HG03565 (cell line): Measurements from ENCODE around the gene ZNF605.
"Not testable (repeated sequence)": the region's sequence is repeated elsewhere in the genome, so short reads cannot be mapped to it uniquely, and the experiment has no call there.

Source experiments
- ATAC-seq: cut with Tn5 transposase; IDR thresholded peaks from one replicate; pipeline ENCODE4 v1.9.1; 2021; ENCODE audit warnings: mild to moderate bottlenecking, moderate library complexity; ENCODE audit not compliant: unreplicated experiment

ZNF605 gene

GRCh38 chr12:132908145-132909029 lies 47.7 kb downstream of the ZNF605 start:
- ATAC-seq = peak; percentile 93

- not testable (repeated sequence) for ATAC-seq
These were observed 48.3 kb downstream of the ZNF605 start for GRCh38 chr12:132907789-132908144.

GRCh38 chr12:132907216-132907615 lies 48.9 kb downstream of the ZNF605 start:
- ATAC-seq = no peak

DNA sequence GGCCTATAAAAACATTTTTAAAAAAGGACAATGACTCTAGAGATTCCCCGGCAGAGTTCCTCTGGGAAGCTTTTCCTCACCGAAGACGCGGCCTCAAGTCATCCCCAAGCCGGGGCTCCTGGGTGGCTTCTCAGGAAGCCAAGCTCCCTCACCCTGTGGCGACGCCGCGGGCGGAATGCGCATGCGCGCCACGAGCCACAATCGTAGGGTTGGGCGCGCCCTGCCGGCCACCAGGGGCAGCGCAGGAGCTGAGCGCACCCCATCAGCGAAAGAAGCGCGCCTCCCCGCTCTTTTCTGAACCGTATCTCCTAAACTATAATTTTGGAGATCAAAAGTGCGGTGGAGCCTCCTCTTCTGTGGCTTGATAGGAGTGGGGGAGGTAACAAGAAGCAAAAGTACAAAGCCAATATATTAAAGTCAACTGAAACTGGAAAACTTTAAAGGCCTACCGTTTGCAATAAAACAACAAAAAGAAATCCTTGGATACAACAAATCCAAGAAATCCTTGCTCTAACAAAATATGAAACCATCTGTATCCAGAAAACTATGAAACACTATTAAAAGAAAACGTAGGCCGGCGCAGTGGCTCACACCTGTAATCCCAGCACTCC lies 51.3 kb downstream of the ZNF605 start:
- ATAC-seq = no peak

GRCh38 chr12:132899033-132899432 lies 57.1 kb downstream of the ZNF605 start:
- no peak for ATAC-seq

DNA sequence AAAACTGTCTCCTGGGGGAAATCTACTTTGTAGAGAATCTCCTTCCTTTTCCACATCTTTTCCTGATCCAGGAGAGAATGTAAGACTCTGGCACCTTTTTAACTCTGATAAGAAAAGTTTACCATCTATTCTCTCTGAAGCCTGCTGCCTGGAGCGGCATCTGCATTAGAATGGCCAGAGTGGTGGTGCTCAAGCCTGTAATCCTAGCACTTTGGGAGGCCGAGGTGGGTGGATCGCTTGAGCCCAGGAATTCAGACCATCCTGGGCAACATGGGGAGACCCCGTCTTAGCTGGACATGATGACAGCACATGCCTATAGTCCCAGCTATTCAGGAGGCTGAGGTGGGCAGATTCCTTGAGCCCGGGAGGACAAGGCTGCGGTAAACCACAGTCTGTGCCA lies 67.3 kb downstream of the ZNF605 start:
- no peak for ATAC-seq

DNA sequence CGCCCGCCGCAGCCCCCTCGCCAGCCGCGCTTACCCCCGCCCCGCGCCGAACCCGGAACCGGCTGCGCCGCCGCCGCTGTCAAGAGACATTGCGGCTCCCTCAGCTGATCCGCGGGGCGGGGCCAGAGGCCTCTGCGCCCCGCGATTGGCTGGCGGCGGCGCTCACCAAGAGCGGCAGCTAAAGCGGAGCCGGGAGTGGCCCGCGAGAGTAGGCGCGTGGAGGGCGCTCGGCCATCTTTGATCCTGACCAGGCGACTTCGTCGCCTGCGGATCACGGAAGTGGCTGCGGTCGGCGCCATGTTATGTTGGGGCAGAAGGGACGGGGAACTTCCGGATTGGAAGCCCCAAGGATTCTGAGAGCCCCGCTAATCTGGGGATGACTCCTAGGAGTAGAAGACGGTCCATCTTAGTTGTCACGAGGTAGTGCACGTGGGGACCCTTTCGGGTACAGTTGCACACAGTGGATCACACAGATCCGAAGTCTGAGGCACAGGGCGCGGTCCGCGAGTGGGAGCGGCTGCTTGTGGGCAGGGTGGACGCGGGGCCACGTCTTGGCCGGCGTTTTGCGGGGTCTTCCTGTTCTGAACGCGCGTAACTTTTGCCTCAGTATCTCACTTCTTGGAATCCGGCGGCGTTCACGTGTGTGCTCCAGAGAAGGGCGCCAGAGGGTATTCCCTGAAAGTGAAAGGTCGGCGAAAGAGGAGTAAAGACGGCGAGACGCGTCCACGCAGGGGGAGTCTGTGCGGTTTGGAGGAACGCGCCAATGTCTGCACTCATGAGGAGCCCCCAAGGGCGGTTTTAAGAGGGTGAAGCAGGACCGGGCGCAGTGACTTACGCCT lies 68.4 kb downstream of the ZNF605 start, which contains the start of gene CHFR:
TSS of gene CHFR (minus strand) at position 93 of the 839 bp plus-strand sequence. CDS start 277 bp downstream, outside the sequence.
- ATAC-seq = peak; percentile 96

- no peak for ATAC-seq
These were observed 69.3 kb downstream of the ZNF605 start for GRCh38 chr12:132886529-132887477.

- no peak for ATAC-seq
These were observed 74.3 kb downstream of the ZNF605 start for GRCh38 chr12:132881818-132882217.

DNA sequence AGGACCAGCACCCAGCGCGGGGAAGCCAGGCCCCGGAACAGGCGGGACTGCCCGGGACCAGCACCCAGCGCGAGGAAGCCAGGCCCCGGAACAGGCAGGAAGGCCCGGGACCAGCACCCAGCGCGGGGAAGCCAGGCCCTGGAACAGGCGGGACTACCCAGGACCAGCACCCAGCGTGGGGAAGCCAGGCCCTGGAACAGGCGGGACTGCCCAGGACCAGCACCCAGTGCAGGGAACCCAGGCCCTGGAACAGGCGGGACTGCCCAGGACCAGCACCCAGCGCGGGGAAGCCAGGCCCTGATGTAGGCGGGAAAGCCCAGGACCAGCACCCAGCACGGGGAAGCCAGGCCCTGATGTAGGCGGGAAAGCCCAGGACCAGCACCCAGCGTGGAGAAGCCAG lies 81.5 kb downstream of the ZNF605 start:
- not testable (repeated sequence) for ATAC-seq

- no peak for ATAC-seq
These were observed 81.9 kb downstream of the ZNF605 start for GRCh38 chr12:132874175-132874574.

DNA sequence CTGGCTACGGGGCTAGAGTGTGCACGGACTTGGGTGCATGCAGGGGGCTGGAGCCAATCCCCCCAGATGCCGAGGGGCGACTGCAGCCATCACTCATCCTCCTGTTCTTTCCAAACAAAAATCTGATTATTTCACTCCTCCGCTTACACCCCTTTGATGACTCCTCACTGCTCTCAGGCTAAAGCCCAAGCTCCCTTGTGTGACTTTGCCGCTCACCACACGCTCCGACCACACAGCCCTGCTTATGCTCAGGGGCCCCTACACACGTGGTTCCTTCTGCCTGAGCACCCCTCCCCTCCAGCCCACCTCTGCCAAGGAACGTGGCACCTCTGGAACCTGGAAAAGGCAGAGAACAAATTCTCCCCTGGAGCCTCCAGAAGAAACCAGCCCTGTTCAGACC lies 82.4 kb downstream of the ZNF605 start:
- no peak for ATAC-seq

DNA sequence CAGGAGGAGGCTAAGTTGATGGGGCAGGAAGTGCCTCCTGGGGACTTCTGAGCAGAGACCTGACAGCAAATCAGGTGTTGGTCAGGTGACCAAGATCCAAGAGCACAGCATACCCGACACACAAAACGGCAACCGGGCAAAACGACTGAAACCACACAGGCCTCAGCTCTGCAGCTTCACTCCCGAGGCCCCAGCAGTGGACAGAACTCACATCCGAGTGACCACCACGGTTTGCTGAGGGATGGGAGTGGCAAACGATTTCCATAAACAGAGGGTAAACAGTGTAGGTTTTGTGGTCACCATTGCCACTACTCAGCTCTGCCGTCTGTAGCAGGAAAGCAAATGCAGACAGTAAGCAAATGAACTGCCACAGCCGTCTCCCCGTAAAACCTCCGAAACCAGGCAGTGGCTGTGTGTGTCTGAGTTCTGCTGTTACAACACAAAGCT lies 83.1 kb downstream of the ZNF605 start:
- ATAC-seq = no peak

DNA sequence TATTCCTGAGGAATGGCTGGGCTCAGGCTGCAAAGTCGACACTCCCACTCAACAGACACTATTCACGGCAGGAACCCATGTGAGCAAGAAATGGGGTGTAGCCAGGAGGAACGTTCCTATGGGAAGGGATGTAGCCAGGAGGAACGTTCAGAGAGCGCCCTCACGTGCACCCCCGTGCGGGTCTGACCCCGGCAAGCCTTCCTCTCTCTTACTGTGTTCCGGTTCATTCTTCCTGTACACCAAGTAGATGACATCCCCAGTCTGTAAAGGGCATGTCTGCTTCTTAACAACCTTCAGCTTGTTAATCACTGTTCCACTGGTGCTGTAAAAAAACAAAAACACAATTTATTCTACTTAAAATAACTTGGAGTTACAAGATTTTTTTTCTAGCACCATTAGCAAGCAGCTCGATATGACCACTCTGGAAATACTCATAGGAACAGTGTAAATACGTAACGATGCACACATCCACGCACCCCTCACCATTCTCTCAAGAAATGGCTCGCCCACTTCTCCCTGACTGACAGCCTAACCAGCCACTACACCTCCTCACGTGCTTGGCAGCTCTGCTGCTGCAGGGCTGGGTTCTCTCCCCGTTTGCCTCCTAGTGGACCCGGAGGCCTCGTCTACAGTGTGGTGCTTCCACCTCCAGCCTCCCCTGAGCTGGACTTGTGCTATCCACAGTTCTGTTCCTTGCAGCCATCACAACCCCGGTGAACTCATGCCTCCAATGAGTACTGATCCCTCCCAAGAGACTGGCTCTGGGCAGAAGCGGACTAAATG lies 83.8 kb downstream of the ZNF605 start:
- ATAC-seq = no peak

DNA sequence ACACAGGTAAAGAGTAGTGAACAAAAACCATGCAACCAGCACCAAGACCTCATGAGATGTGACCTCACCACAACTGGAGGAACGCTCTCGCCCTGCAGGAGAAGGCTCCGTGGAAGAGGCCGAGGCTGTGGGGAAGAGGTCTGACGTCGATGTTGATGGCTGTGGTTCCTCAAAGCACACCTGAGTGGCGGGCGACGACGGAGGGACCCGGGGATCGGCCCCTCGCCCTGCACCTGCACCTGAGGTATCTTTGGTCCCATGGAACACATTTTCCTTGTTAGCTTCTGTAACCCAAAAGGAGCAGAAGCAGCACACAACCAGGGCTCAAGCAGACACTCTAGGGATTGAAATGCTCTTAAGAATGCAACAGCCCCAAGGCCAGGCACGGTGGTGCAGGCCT lies 86.6 kb downstream of the ZNF605 start:
- ATAC-seq = no peak
